Stimulated activated CD8-positive, alpha-beta memory T cell treated with anti-CD3 and anti-CD28 coated beads, Interleukin-15, amount 100 ng/mL, for 4 hours (primary cell): ENCODE results near the gene FAIM.
"Not testable (repeated sequence)": the region's sequence is repeated elsewhere in the genome, so short reads cannot be mapped to it uniquely, and the experiment has no call there.

ENCODE experiments used
- DNase-seq, 2 donors: peaks; one replicate each; pipeline ENCODE4 v3.0.0-alpha.2; 2020; ENCODE audit warnings: low read depth in 2 of 2

The FAIM gene

DNA sequence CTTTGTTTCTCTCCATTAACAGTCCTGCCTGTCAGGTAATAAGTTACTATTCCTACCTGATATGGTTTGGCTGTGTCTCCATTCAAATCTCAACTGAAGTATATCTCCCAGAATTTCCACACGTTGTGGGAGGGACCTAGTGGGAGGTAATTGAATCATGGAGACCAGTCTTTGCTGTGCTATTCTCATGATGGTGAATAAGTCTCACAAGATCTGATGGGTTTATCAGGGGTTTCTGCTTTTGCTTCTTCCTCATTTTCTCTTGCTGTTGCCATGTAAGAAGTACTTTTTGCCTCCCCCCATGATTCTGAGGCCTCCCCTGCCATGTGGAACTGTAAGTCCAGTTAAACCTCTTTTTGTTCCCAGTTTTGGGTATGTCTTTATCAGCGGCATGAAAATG is 6.9 kb upstream of the FAIM start:
- DNase-seq: not testable (repeated sequence)

DNA sequence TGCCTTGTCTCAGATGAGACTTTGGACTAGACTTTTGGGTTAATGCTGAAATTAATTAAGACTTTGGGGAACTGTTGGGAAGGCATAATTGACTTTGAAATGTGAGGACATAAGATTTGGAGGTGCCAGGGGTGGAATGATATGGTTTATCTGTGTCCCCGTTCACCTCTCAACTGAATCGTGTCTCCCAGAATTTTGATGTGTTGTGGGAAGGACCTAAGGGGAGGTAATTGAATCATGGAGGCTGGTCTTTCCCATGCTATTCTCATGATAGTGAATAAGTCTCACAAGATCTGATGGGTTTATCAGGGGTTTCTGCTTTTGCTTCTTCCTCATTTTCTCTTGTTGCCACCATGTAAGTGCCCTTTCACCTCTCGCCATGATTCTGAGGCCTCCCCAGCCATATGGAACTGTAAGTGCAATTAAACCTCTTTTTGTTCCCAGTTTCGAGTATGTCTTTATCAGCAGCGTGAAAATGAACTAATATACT is 4.4 kb upstream of the FAIM start:
- not testable (repeated sequence) for DNase-seq

DNA sequence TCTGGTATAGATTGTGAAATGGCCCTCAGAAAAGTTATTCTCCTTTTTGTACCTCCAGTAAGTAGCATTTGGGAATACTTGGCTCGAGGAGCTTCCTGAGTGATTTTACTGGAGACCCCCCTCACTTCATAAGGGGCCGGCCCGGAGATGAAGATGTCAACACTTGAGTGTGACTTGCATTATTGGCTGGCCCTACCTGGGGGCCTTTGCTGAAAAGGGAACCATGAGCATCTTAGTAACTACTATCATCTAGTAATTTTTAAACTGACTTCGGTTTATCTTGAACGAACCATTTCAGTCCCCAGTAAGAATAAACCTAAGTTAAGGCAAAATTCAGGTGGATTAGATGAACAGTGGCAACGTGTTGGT is 1.3 kb downstream of the FAIM start:
- DNase-seq: no peak

DNA sequence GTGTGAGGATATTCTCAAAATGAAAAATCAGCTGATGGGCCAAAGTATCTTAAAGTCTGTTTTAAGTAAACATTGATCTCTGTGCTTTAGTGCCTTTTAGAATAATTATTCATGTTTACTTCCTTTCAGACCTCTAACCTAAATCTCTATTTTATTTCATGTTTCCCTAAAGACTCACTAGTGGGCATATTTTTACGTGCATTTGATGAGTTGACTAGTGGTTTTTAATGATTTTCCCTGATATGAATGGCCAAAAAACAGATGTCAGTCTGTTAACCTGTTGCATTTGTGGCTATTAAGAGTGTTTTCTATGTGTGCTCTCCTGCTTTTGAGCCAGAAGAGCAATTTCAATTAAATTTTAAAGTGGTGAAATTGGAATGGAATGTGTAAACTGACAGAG is 6.9 kb downstream of the FAIM start:
- DNase-seq: no peak

DNA sequence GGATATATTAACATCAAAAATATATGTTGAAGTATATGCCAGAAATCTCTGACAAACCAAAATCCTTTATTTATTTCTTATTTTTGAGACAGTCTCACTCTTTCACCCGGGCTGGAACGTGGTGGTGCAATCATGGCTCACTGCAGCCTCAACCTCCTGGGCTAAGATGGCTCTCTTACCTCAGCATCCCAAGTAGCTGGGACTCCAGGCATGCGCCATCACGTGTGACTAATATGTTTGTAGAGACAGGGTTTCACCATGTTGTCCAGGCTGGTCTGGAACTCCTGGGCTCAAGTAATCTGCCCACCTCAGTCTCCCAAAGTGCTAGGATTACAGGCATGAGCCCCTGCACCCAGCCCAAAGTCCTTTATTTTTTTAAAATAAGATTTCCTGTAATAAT is 11.9 kb downstream of the FAIM start:
- no peak for DNase-seq

DNA sequence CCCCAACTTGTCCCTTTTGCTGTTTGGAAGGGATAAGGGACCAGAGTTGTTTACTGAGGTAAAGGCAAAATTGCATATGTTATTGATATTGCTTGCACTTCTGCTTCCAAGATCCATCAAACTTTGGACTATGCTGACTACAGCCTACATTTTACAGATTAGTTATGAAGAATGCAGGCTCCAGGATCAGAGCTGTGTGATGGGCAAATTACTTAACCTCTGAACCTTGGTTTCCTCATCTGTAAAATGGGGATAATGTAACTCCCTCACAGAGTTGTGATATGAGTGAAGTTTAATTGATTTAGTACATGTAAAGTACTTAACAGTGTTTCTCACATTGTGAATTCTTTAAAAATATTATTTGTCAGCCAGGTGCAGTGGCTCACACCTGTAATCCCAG is 15.9 kb downstream of the FAIM start:
- DNase-seq: no peak

DNA sequence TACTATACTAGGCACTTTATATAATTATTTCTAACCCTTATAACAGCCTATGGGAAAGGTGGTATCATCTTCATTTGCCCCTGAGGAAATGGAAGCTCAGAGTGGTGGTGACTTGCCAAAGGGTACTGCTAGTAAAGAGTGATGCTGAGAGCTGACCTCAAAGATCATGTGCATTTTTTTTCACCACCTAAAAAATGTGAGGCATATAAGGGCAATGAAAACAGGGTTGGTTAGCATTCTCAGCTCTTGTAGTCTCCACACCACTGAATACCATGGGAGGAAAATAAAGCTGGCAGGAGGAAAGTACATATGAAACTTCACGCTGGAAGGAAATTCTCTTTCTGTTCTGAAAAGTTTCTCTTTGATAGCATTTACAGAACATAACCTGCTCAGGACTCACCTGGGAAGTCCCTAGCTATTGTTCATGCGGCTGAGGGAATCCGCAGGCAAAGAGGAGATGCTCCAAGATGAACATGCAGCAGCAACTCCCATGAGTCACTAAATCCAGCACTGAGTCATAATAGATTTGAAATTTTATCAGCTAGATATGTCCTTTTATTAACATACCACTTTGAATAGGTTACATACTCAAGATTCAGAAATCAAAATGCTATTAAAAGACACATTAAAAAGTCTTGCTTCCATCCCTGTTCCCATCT is 17.3 kb downstream of the FAIM start:
- no peak for DNase-seq

DNA sequence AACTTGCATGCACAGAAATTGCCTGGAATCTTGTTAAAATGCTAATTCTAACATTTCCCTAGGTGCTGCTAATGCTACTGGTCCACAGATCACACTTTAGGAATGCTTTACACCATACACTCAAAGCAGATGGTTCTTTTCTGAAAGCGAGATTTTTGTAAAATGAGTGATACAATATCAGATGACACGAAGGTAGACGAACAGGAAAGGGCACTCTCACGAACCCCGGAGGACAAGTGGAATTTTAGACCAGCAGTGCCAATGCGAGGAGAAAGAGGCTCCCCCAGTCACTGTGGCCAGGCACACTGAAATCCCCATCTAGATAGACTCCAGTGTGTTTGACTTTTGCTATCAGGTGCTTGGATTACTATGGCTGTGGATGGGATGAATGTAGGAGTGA is 21.0 kb downstream of the FAIM start:
- DNase-seq: no peak

DNA sequence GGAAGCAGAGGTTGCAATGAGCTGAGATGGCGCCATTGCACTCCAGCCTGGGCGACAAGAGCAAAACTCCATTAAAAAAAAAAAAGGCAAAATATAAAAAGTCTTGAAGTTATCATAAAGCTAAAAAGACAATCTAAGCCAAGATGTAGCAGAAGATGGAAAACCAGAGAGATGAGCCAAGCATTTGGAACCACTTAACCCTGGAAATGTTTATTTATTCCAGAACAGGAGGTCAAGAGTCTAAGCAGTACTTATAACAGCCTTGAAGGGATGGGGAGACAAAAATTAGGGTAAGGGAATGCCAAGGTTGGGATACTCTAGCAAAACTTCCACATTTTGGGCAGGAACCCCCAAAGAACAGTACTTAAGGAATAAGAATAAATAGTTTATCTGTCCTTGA is 30.1 kb downstream of the FAIM start:
- no peak for DNase-seq

DNA sequence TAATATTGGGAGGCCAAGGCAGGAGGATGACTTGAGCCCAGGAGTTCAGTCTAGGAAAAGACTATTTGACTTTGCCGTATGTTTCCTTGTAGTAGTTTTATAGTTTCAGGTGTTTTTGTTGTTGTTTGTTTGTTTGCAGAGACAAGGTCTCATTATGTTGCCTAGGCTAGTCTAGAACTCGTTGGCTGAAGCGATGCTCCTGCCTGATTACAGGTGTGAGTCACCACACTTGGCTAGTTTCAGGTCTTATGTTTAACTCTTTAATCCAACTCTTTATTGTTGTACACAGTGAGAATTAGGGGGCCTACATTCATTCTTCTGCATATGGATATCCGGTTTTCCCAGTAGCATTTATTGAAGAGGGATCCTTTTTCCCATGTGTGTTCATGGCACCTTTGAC is 32.0 kb downstream of the FAIM start:
- DNase-seq: no peak

DNA sequence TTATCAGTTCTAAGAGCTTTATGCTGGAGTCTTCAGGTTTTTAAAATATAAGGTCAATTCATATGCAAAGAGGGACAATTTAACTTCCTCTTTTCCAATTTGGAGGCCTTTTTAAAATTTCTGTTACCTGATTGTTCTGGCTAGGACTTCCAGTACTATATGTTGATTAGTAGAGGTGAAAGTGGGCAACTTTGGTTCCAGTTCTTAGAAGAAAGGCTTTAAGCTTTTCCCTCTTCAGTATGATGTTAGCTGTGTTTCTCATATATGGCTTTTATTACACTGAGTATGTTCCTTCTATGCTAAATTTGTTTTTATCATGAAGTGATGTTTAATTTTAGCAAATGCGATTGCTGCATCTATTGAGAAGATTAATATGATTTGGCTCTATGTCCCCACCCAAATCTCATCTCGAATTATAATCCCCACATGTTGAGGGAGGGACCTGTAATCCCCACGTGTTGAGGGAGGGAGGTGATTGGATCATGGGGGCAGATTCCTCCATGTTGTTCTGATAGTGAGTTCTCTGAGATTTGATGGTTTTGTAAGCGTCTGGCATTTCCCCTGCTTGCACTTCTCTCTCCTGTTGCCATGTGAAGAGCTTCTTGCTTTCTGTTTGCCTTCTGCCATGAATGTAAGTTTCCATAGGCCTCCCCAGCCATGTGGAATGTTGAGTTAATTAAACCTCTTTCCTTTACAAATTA is 33.8 kb downstream of the FAIM start:
- DNase-seq: no peak

DNA sequence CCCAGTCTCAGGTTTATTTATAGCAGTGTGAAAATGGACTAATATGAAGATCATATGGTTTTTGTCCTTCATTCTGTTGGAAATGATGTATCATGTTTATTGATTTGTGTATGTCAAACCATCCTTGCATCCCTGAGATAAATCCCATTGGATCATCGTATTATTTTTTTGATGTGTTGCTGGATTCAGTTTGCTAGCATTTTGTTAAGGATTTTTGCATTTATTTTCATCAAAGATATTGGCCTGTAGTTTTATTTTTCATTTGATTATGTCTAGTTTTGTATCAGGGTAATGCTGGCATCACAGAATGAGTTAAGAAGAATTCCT is 34.3 kb downstream of the FAIM start:
- DNase-seq: no peak

DNA sequence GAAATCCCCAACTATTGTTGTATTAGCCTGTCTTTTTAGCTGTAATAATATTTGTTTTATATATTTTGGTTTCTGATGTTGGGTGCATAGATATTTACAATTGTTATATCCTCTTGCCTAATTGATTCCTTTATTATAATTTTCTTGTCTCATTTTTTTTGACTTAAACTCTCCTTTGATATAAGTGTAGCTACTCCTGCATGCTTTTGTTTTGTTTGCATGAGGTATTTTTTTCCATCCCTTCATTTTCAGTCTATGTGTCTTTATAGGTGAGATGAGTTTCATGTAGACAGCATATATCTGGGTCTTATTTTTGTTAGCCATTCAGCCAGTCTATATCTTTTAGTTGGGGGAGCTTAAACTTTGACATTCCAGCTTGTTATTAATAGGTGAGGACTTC is 37.4 kb downstream of the FAIM start:
- no peak for DNase-seq

DNA sequence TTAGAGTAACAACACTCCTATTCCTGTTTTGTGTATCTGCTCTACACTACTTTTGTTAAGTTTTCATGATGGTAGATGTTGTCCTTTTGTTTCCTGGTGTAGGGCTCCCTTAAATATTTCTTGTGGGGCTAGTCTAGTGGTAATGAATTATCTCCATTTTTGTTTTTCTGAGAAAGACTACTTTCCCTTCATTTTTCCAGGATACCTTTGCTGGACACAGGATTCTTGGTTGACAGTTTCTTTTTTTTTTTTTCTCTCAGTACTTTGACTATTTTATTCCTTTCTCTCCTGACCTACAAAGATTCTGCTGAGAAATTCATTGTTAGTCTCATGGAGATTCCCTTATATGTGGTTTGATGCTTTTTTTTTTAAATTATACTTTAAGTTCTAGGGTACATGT is 37.9 kb downstream of the FAIM start:
- no peak for DNase-seq

DNA sequence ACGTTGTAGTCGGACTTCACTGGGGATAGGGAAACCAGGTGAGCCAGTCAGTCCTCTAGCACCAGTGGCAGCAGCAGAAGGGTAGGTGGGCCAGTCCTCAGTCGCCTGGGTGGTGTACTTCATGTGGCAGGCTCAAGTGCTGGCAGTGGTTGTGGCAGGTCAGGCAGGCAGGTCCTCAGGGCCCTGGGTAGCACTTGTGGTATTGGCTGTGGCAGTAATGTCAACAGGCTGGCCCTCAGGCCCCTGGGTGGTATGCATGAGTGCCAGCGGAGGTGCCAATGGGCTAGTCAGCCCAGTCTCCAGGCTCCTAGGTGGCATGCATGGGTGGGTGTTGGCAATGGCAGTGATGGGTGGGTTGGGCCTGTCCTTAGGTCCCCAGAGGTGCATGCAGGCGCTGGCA is 40.6 kb downstream of the FAIM start:
- no peak for DNase-seq

DNA sequence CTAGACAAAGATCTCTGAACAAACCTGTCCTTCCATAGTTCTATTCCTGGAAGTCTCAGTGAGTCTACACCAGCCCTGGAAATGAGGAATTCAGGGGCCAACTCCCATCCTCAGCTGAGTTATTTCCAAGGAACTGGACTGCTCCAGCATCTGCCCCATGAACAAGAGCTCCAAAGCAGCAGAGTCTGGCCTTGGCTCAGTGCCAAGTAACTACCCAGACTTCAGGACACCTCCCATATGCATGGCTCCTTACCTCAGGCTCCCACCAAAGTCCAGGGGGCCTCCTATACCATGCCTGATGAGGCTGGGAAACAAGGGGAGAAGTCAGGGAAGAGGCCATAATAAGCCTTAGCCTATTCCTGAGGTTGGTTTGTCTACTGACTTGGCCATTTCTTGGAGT is 45.0 kb downstream of the FAIM start:
- no peak for DNase-seq

DNA sequence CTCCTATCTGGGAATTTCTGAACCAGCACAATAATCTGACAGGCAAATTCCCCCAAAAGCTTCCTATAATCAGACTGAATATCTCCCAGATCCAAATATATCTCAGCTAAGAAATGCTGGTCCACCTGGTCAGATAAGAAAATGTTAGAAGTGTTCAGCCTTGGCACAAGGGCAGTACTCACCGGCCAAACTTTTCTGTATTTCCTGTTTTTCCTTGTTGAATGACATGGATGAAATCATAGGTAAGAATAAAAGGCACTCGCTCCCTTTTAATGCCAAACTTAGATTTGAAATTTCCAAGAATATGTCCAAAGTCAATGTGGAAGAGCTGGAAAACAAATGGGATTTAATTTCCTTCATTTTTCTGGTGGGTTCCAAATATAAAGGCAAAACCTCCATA is 48.9 kb downstream of the FAIM start:
- DNase-seq: no peak

DNA sequence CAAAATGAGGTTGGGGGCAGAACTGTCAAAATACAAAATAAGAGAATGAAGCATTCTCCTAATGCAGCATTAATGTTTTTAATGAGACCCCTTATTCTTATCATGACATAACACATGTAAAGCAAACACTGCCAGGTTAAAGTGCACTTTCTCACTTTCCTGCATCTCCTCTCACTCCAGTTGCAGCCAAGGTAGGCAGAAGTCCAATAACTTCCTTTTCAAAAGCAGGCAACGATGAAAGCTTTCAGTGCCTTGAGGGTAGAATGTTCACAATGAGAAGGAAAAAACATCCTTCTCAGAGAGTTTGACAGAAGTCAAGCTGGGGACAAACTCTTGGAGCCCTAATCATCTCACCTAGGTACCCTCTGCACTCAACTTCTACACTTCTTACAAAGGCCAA is 59.5 kb downstream of the FAIM start:
- no peak for DNase-seq

DNA sequence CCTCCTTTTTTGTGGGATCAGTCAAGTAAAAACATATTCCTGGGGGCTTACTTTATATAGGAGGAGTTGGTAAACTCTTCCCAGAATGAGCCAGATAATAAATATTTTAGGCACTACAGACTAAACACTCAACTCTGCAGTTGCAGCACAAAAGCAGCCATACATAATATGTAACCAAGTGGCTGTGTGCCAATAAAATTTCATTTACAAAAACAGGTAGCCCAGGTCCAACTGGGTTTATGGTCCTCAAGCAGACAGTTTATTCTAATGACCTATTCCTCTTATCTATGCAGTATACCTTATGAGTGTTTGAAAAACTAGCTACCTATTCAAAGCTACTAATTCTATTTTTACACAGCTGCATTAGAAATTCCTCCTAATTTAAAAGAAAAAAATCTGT is 61.8 kb downstream of the FAIM start:
- DNase-seq: no peak

DNA sequence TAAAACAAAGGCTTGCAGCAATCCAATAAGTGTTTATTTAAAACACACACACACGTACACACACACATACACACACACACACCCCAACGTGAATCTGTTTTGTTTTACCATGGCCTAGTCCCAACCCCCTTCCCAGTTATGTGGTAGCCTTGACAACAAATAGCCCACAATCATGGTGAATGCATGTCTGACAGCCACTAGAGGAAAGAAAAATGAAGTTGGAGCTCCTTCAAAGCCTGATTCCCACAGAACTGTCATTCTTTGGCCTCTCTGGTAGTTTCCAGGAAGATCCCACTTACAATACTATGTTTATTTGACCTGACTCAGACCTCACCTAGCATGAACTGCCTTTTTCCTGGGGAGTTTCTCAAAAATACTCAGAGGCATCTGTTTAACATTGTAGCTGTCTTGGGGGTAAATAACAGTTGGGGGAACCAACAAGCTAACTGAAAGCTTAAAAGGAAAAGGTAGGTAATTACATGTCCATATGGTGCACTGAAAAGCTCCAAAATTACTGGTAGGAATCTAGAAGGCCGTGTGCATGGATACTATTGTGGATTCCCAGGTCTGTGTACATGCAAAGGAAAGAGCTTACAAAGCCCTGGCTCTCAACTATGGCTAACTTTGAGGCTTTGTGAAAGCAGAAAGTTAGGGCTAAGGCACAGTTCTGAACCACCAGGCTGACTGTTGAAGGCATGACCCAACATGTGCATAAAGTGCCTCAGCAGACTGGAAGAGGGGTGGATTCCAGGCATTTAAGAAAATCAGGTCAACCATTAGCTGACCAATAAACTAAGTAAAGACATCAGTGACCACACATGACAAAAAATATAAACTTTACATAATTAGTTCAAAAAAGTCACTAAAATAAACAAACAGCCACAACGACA is 65.3 kb downstream of the FAIM start:
- no peak for DNase-seq

DNA sequence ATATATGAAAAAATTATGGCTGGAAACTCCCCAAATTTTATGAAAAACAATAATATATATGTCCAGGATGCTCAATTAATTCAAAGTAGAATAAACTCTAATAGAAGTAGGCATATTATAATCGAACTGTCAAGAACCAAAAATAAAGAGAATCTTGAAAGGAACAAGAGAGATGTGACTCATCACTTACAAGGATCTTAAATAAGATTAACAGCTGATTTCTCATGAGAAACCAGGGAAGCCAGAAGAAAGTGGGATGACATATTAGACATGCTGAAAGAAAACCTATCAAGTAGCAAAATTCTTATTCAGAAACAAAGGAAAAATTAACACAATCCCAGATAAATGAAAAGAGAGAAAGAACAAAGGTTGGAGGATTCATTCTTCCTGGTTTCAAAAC is 66.8 kb downstream of the FAIM start:
- no peak for DNase-seq

DNA sequence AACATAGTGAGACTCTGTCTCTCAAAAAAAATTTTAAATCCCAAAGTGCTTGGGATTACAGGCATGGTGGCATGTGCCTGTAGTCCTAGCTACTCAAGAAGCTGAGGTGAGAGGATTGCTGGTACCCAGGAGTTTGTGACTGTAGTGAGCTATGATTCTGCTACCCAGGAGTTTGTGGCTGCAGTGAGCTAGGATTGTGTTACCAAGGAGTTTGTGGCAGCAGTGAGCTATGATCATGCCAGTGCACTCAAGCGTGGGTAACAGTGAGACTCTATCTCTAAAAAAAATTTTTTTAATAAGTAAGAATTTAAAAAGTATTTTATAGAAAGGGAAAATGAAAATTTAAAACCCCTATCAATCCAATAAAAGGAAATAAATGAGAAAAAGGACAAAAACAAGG is 69.5 kb downstream of the FAIM start:
- DNase-seq: no peak

DNA sequence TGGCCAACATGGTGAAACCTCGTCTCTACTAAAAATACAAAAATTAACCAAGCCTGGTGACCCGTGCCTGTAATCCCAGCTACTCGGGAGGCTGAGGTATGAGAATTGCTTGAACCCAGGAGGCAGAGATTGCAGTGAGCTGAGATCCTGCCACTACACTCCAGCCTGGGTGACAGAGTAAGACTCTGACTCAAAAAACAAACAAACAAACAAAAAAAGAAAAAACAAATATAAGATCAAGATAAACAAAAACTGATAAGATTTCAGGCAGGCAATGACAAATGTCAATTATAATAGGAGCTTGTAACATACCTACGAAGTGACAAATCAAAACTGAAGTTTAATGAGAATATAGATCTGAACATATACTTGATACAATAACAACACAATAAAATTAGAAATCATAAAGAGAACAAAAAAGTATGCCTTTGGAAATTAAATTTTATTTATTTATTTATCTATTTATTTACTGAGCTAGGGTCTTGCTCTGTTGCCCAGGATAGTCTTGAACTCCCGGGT is 70.4 kb downstream of the FAIM start:
- DNase-seq: no peak
